Stomach (tissue), 9 donors: ENCODE measurements around the gene INF2. TPM values are rescaled to one million over a fixed set of nuclear protein-coding genes. Genes with fewer than 3 reads are reported as not detected.

Experiments
- DNase-seq, 2 donors: peaks; one replicate each; pipeline versions ENCODE4 v3.0.0 to v3.0.0-alpha.2; 2013 to 2019
- H3K27ac ChIP-seq, 5 donors: fragments of 200-600 bp in 4 of 5; sonication (generic) in 4 of 5; one replicate each; pipeline ENCODE4 v1.5.1; 2013 to 2019; ENCODE audit warnings: mild to moderate bottlenecking in 1 of 5, moderate library complexity in 1 of 5
- H3K27me3 ChIP-seq, 3 donors: fragments of 200-600 bp; sonication (generic); one replicate each; pipeline ENCODE4 v1.5.1; 2017 to 2019; ENCODE audit warnings: mixed run types in 1 of 3
- H3K36me3 ChIP-seq, 4 donors: fragments of 200-600 bp; sonication (generic); 1 replicate in 3 of 4; 2 replicates in 1 of 4; pipeline ENCODE4 v1.5.1; 2016 to 2019
- H3K4me1 ChIP-seq, 4 donors: fragments of 200-600 bp; sonication (generic); one replicate each; pipeline ENCODE4 v1.5.1; 2016 to 2019
- H3K4me3 ChIP-seq, 4 donors: fragments of 200-600 bp; sonication (generic) in 3 of 4; one replicate each; pipeline ENCODE4 v1.5.1; 2016 to 2019; ENCODE audit warnings: mild to moderate bottlenecking in 1 of 4
- H3K9me3 ChIP-seq, 4 donors: fragments of 200-600 bp; sonication (generic); one replicate each; pipeline ENCODE4 v1.5.1; 2016 to 2019
- EP300 ChIP-seq: sonication (generic); formaldehyde crosslinking; IDR thresholded peaks from one replicate; pipeline ENCODE4 v1.6.1; 2017; ENCODE audit warnings: antibody characterized with exemption
- POLR2A ChIP-seq, 4 donors: fragments of 450-650 bp; IDR thresholded peaks; one replicate each; pipeline ENCODE4 v1.6.1; 2016; ENCODE audit warnings: antibody characterized with exemption in 4 of 4, control low read depth in 2 of 4, mild to moderate bottlenecking in 1 of 4, moderate library complexity in 1 of 4
- POLR2AphosphoS5 ChIP-seq, 3 donors: sonication (generic); formaldehyde crosslinking; IDR thresholded peaks; one replicate each; pipeline ENCODE4 v1.6.1; 2016; ENCODE audit warnings: antibody characterized with exemption in 3 of 3
- WGBS, 5 donors: extraction: QIAGEN DNeasy Blood & Tissue Kit in 3 of 5; methylation state at CpG; one replicate each; pipeline versions ENCODE4 v1.1.5 to v1.1.7; 2013 to 2018; 5-methylcytosine and 5-hydroxymethylcytosine counted together
- intact Hi-C: fragments of 100-400 bp; cut with DNase I; formaldehyde crosslinking; loops from one replicate; pipeline ENCODE4 v1.15.1; 2023; ENCODE audit warnings: low total_unique reads
- polyA plus RNA-seq, 3 donors: library from polyadenylated mRNA; stranded (reverse); fragments of 200-250 nt; gene quantifications; one replicate each; pipeline ENCODE4 v1.2.3, GENCODE V29; 2013
- total RNA-seq, 5 donors: library from RNA; depleted of rRNA; stranded (reverse); fragments of >200 nt; gene quantifications; one replicate each; pipeline versions ENCODE4 v1.1.0 to v1.2.3, GENCODE V29; 2014 to 2016
- TF ChIP-seq, protein P1 (sequence below), 7 experiments: fragments of 450-650 bp in 4 of 7; fragments of 200-600 bp in 3 of 7; sonication (generic) in 3 of 7; IDR thresholded peaks; one replicate each; pipeline ENCODE4 v1.5.1; 2016 to 2019; ENCODE audit warnings: antibody characterized with exemption in 7 of 7, control low read depth in 2 of 7, mild to moderate bottlenecking in 1 of 7
- donor health status: healthy with polysubstance abuse.
- donor health status: Bipolar disorder and iron deficiency.
- donor health status: healthy.

Gene INF2
- total and polyA plus RNA-seq, 8 donors: 45.9 to 385 (median 146) TPM

DNA sequence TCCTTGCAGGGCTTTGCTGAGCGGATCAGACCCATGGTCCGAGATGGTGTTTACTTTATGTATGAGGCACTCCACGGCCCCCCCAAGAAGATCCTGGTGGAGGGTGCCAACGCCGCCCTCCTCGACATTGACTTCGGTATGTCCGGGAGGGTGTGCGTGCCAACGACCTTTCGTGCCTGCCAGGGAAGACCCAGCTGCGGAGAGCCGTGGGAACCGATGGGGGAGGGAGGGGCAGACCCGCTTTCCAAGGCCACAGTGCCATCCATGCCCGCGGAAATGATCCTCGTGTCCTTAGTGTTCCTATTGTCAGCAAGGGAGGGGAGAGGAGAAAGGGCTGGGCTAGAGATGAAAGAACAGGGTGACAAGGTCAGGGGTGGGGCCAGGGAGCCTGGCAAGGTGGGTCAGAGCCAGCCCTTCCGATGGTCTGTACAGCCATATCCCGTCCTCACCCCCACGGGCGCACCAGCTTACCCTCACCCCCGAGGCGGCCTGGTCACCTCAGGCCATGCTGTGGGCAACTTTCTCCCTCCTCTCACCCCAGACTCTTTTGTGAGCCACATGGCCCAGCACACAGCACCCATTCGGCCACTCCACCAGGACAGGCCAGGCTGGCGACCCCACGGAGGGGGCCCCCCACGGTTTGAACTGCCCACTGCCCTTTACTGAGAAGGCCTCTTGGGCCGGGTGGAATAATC is 51.8 kb downstream of the INF2 start:
- WGBS, 5 donors: 88 to 95% (median 90%) methylated on average over 25 to 29 of the region's 29 CpGs
- TF ChIP-seq POLR2AphosphoS5 (IDR thresholded peaks at IDR 0.05): no peak
- no peak for TF ChIP-seq POLR2A (IDR thresholded peaks at IDR 0.05)
- no peak for TF ChIP-seq EP300
- TF ChIP-seq, protein P1, sequence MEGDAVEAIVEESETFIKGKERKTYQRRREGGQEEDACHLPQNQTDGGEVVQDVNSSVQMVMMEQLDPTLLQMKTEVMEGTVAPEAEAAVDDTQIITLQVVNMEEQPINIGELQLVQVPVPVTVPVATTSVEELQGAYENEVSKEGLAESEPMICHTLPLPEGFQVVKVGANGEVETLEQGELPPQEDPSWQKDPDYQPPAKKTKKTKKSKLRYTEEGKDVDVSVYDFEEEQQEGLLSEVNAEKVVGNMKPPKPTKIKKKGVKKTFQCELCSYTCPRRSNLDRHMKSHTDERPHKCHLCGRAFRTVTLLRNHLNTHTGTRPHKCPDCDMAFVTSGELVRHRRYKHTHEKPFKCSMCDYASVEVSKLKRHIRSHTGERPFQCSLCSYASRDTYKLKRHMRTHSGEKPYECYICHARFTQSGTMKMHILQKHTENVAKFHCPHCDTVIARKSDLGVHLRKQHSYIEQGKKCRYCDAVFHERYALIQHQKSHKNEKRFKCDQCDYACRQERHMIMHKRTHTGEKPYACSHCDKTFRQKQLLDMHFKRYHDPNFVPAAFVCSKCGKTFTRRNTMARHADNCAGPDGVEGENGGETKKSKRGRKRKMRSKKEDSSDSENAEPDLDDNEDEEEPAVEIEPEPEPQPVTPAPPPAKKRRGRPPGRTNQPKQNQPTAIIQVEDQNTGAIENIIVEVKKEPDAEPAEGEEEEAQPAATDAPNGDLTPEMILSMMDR (IDR thresholded peaks at IDR 0.05): no peak
- H3K27me3 ChIP-seq: no peaks in the 10 kb centered on the region
- no peak for DNase-seq
- H3K4me3 ChIP-seq: no peak overlapping the region
- H3K4me1 ChIP-seq: peaks cover 16 to 19% (median 19%) of the 10 kb centered on the region in 4 donors
- peaks cover 0 to 41% (median 33%) of the 10 kb centered on the region in 4 donors for H3K36me3 ChIP-seq
- H3K27ac ChIP-seq: no peak overlapping the region
- intact Hi-C loops: no loop called here
- H3K9me3 ChIP-seq: no peaks in the 10 kb centered on the region

DNA sequence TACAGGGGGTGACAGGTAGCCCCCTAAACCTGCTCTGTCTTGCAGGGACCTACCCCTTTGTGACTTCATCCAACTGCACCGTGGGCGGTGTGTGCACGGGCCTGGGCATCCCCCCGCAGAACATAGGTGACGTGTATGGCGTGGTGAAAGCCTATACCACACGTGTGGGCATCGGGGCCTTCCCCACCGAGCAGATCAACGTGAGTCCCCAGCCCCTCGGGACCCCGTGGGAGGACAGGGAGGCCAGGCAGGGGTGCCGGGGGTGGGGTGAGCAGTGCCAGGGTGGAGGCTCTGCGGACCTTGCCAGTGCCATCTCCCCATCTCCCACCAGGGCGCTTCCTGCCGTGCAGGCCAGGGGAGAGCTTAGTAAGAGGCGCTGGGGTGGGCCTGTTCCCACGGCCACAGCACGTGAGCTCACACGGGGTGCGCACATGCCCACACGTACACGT is 52.4 kb downstream of the INF2 start:
- Histone ChIP-seq H3K9me3 (no peaks in the 10 kb centered on the region), H3K27ac (no peak overlapping the region), H3K27me3 (no peaks in the 10 kb centered on the region), H3K4me1 (peaks cover 16 to 19% (median 18%) of the 10 kb centered on the region in 4 donors), H3K4me3 (no peak overlapping the region), H3K36me3 (peaks cover 0 to 41% (median 33%) of the 10 kb centered on the region in 4 donors)
- intact Hi-C loops: no loop called here
- WGBS, 5 donors: 88 to 95% (median 90%) methylated on average over 22 to 23 of the region's 23 CpGs
- TF ChIP-seq POLR2A (IDR thresholded peaks at IDR 0.05): no peak
- TF ChIP-seq POLR2AphosphoS5 (IDR thresholded peaks at IDR 0.05): no peak
- TF ChIP-seq, protein P1 (IDR thresholded peaks at IDR 0.05): no peak
- TF ChIP-seq EP300: no peak
- no peak for DNase-seq

DNA sequence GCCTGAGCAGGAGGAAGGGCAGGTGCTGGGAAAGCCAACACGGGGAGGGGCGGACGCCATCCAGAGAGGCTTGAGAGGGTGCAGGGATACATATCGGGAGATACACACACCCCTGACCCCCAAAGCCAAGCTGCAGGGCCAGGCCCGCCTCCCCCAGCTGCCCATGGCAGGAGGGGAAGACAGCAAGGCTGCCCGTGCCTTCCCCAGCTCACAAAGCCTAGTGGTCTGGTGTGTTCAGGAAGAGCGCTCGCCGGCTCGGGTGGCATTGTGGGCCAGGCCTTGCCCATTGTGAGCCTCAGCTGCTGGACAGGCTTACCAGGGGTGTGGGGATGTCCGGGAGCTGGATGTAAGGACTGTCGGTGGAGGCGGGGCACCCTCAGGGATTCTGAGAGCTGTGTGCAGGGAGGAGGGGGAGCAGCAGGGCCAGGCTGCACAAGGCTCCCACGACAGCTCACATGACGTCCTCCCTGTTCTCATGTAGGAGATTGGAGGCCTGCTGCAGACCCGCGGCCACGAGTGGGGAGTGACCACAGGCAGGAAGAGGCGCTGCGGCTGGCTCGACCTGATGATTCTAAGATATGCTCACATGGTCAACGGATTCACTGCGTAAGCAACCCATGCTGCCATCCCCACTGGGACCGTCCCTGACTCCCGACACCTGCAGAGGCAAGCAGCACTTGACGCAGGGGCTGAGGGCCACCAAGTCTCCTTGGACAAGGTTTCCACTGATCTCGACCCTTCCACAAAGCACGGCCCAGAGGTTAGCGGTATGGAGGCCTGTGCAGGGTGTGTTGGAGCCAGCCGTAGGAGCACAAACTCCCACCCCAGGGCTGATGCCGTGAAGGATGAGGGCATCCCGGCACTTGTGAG is 53.4 kb downstream of the INF2 start:
- Histone ChIP-seq H3K27ac (no peak overlapping the region), H3K27me3 (no peaks in the 10 kb centered on the region), H3K36me3 (peaks cover 0 to 41% (median 33%) of the 10 kb centered on the region in 4 donors), H3K9me3 (no peaks in the 10 kb centered on the region), H3K4me1 (peaks cover 24 to 25% (median 25%) of the 10 kb centered on the region in 4 donors), H3K4me3 (no peak overlapping the region)
- no peak for TF ChIP-seq POLR2A (IDR thresholded peaks at IDR 0.05)
- TF ChIP-seq, protein P1 (IDR thresholded peaks at IDR 0.05): no peak
- no peak for TF ChIP-seq POLR2AphosphoS5 (IDR thresholded peaks at IDR 0.05)
- TF ChIP-seq EP300: no peak
- intact Hi-C loops: no loop called here
- no peak for DNase-seq
- 91 to 95% (median 92%) methylated on average over 29 to 32 of the region's 32 CpGs for WGBS, 5 donors
